Measurements from ENCODE around the gene SNX25. TPM values are rescaled to one million over a fixed set of nuclear protein-coding genes. Genes with fewer than 3 reads are reported as not detected.

SNX25 gene
- total and polyA plus RNA-seq, 10 of the 15 experiments (the other 5 are each of a cell fraction or from before 2014, with no cell fraction given), result 11.2 to 117 (median 62.8) TPM

DNA sequence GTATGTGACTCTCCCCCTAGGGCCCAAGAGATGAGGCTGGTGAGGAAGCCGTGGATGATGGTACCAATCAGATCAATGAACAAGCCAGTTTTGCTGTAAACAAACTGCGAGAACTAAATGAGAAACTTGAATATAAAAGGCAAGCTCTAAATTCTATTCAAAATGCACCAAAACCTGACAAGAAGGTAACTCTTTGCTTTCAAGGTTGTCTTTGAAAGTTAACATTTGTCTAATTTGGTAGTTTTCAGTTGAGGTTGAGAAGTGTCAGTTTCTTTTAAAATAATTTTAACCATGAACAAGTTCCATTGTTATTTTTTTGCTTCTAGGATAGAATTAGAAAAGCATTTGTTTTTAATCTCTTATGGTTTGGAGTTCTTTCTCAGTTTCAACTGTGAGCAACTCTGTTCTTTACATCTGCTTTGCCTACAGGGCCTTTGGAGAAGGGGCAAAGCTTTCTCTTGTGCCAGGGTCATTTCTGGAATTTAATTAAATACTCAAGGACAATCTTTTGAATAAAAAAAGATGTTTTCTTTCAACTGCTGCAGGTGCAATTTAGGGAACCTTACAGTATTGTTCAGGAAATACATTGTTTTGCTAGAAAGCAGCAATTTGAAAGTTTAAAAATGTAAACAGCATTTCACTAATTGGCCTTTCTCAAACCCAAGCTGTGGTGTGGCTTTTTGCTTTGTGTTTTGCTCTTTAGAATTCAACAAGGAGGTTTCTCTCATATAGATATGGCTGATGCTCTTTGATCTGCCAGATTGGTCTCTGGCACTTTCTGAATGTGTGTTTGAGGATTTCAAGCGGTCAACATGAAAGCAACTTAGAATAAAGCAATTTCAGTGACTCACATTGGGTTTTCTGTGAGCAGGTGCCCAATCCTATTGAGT is 123.4 kb downstream of the SNX25 start (continued):
- TF ChIP-seq JUNB (IDR thresholded peaks at IDR 0.05) (peak; percentile 78), PAX8 (IDR thresholded peaks at IDR 0.05) (no peak), ZSCAN29 (IDR thresholded peaks at IDR 0.05) (no peak), ZNF24 (IDR thresholded peaks at IDR 0.05) (0 out of 2 replicates have a peak, but pooled peaks have one; percentile 5), CBX3 (IDR thresholded peaks at IDR 0.05; ENCODE audit: borderline replicate concordance, low read depth) (no peak), SREBF1 (IDR thresholded peaks at IDR 0.05; ENCODE audit: low read length) (no peak), TCF3 (IDR thresholded peaks at IDR 0.05; ENCODE audit: borderline replicate concordance, insufficient read depth, low read depth, low read length) (no peak), MTA3 (IDR thresholded peaks at IDR 0.05; ENCODE audit: borderline replicate concordance, low read length) (no peak), CEBPB (IDR thresholded peaks at IDR 0.05; ENCODE audit: borderline replicate concordance in 1 of 2, low read depth in 2 of 2, low read length in 2 of 2) (no peak), HCFC1 (IDR thresholded peaks at IDR 0.05; ENCODE audit: low read length) (no peak), TAF1 (IDR thresholded peaks at IDR 0.05; ENCODE audit: borderline replicate concordance, low read depth, low read length) (0 out of 2 replicates have a peak, but pooled peaks have one; percentile 16), ASH2L (IDR thresholded peaks at IDR 0.05; ENCODE audit: borderline replicate concordance, low read depth) (no peak), CHD2 (IDR thresholded peaks at IDR 0.05; ENCODE audit: borderline replicate concordance, low read depth, low read length) (no peak), NR2C1 (IDR thresholded peaks at IDR 0.05) (no peak), SMAD5 (IDR thresholded peaks at IDR 0.05; ENCODE audit: low read depth) (no peak)
- TF ChIP-seq, protein P1, sequence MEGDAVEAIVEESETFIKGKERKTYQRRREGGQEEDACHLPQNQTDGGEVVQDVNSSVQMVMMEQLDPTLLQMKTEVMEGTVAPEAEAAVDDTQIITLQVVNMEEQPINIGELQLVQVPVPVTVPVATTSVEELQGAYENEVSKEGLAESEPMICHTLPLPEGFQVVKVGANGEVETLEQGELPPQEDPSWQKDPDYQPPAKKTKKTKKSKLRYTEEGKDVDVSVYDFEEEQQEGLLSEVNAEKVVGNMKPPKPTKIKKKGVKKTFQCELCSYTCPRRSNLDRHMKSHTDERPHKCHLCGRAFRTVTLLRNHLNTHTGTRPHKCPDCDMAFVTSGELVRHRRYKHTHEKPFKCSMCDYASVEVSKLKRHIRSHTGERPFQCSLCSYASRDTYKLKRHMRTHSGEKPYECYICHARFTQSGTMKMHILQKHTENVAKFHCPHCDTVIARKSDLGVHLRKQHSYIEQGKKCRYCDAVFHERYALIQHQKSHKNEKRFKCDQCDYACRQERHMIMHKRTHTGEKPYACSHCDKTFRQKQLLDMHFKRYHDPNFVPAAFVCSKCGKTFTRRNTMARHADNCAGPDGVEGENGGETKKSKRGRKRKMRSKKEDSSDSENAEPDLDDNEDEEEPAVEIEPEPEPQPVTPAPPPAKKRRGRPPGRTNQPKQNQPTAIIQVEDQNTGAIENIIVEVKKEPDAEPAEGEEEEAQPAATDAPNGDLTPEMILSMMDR (IDR thresholded peaks at IDR 0.05 in 2 of 3, conservative IDR thresholded peaks at IDR 0.05 in 1 of 3; ENCODE audit: control insufficient read depth in 2 of 3, extremely low read depth in 1 of 3, insufficient read depth in 1 of 3, low read depth in 3 of 3, low read length in 3 of 3), result no peak
- TF ChIP-seq, protein P2, sequence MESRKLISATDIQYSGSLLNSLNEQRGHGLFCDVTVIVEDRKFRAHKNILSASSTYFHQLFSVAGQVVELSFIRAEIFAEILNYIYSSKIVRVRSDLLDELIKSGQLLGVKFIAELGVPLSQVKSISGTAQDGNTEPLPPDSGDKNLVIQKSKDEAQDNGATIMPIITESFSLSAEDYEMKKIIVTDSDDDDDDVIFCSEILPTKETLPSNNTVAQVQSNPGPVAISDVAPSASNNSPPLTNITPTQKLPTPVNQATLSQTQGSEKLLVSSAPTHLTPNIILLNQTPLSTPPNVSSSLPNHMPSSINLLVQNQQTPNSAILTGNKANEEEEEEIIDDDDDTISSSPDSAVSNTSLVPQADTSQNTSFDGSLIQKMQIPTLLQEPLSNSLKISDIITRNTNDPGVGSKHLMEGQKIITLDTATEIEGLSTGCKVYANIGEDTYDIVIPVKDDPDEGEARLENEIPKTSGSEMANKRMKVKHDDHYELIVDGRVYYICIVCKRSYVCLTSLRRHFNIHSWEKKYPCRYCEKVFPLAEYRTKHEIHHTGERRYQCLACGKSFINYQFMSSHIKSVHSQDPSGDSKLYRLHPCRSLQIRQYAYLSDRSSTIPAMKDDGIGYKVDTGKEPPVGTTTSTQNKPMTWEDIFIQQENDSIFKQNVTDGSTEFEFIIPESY (IDR thresholded peaks at IDR 0.05), result no peak
- TF ChIP-seq, protein P3, sequence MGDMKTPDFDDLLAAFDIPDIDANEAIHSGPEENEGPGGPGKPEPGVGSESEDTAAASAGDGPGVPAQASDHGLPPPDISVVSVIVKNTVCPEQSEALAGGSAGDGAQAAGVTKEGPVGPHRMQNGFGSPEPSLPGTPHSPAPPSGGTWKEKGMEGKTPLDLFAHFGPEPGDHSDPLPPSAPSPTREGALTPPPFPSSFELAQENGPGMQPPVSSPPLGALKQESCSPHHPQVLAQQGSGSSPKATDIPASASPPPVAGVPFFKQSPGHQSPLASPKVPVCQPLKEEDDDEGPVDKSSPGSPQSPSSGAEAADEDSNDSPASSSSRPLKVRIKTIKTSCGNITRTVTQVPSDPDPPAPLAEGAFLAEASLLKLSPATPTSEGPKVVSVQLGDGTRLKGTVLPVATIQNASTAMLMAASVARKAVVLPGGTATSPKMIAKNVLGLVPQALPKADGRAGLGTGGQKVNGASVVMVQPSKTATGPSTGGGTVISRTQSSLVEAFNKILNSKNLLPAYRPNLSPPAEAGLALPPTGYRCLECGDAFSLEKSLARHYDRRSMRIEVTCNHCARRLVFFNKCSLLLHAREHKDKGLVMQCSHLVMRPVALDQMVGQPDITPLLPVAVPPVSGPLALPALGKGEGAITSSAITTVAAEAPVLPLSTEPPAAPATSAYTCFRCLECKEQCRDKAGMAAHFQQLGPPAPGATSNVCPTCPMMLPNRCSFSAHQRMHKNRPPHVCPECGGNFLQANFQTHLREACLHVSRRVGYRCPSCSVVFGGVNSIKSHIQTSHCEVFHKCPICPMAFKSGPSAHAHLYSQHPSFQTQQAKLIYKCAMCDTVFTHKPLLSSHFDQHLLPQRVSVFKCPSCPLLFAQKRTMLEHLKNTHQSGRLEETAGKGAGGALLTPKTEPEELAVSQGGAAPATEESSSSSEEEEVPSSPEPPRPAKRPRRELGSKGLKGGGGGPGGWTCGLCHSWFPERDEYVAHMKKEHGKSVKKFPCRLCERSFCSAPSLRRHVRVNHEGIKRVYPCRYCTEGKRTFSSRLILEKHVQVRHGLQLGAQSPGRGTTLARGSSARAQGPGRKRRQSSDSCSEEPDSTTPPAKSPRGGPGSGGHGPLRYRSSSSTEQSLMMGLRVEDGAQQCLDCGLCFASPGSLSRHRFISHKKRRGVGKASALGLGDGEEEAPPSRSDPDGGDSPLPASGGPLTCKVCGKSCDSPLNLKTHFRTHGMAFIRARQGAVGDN (IDR thresholded peaks at IDR 0.05), result no peak
- TF ChIP-seq, protein P4, sequence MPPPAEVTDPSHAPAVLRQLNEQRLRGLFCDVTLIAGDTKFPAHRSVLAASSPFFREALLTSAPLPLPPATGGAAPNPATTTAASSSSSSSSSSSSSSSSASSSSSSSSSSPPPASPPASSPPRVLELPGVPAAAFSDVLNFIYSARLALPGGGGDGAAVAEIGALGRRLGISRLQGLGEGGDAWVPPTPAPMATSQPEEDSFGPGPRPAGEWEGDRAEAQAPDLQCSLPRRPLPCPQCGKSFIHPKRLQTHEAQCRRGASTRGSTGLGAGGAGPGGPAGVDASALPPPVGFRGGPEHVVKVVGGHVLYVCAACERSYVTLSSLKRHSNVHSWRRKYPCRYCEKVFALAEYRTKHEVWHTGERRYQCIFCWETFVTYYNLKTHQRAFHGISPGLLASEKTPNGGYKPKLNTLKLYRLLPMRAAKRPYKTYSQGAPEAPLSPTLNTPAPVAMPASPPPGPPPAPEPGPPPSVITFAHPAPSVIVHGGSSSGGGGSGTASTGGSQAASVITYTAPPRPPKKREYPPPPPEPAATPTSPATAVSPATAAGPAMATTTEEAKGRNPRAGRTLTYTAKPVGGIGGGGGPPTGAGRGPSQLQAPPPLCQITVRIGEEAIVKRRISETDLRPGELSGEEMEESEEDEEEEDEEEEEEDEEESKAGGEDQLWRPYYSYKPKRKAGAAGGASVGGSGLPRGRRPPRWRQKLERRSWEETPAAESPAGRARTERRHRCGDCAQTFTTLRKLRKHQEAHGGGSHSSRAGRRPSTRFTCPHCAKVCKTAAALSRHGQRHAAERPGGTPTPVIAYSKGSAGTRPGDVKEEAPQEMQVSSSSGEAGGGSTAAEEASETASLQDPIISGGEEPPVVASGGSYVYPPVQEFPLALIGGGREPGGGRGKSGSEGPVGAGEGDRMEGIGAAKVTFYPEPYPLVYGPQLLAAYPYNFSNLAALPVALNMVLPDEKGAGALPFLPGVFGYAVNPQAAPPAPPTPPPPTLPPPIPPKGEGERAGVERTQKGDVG (CRISPR knock-in tag; IDR thresholded peaks at IDR 0.05), result no peak
